GM23338 (cell line): ENCODE results near the gene PCDHGA9. TPM values are rescaled to one million over a fixed set of nuclear protein-coding genes. Genes with fewer than 3 reads are reported as not detected.

Source experiments
- ATAC-seq: fragments of 200-7000 bp; cut with Tn5 transposase; 3 replicates; pipeline ENCODE4 v1.9.1; 2020
- DNase-seq: peaks from one replicate; pipeline ENCODE4 v3.0.0-alpha.2; 2015; ENCODE audit warnings: low spot score
- H2AFZ ChIP-seq: fragments of 200-600 bp; sonication (generic); 2 replicates; pipeline ENCODE4 v1.8.0; 2016; ENCODE audit warnings: antibody characterized with exemption, mild to moderate bottlenecking, moderate library complexity
- H3F3A ChIP-seq: fragments of 200-600 bp; sonication (generic); replicated peaks from 2 replicates; pipeline ENCODE4 v1.8.0; 2017; ENCODE audit warnings: antibody characterized with exemption, mixed run types, low read depth
- H3K27ac ChIP-seq: fragments of 200-600 bp; sonication (generic); 2 replicates; pipeline ENCODE4 v1.6.1; 2016; ENCODE audit warnings: low read depth
- H3K27me3 ChIP-seq: fragments of 200-600 bp; sonication (generic); 2 replicates; pipeline ENCODE4 v1.8.0; 2016; ENCODE audit warnings: mild to moderate bottlenecking, mixed run types, moderate library complexity; ENCODE audit not compliant: insufficient read depth
- H3K36me3 ChIP-seq: fragments of 200-600 bp; sonication (generic); 2 replicates; pipeline ENCODE4 v1.8.0; 2016; ENCODE audit warnings: mild to moderate bottlenecking; ENCODE audit not compliant: insufficient read depth
- H3K4me1 ChIP-seq: fragments of 200-600 bp; sonication (generic); 2 replicates; pipeline ENCODE4 v1.8.0; 2016; ENCODE audit warnings: mild to moderate bottlenecking, moderate library complexity; ENCODE audit not compliant: insufficient read depth
- H3K4me2 ChIP-seq: fragments of 200-600 bp; sonication (generic); 2 replicates; pipeline ENCODE4 v1.7.1; 2017; ENCODE audit warnings: mixed run types
- H3K4me3 ChIP-seq: fragments of 200-600 bp; sonication (generic); 2 replicates; pipeline ENCODE4 v1.6.1; 2016; ENCODE audit warnings: mixed run types
- H3K79me2 ChIP-seq: fragments of 200-600 bp; sonication (generic); replicated peaks from 2 replicates; pipeline ENCODE4 v1.8.0; 2017; ENCODE audit warnings: mild to moderate bottlenecking; ENCODE audit not compliant: insufficient read depth
- H3K9me2 ChIP-seq: fragments of 200-600 bp; sonication (generic); 2 replicates; pipeline ENCODE4 v1.8.0; 2017; ENCODE audit not compliant: insufficient read depth
- H4K20me1 ChIP-seq: fragments of 200-600 bp; sonication (generic); replicated peaks from 2 replicates; pipeline ENCODE4 v1.8.0; 2017; ENCODE audit warnings: mild to moderate bottlenecking; ENCODE audit not compliant: insufficient read depth
- H3K27ac Mint-ChIP-seq: 2 replicates; pipeline ENCODE4 v1.8.0; 2020; ENCODE audit warnings: inconsistent platforms, mild to moderate bottlenecking, moderate library complexity, mixed read lengths
- H3K27me3 Mint-ChIP-seq: 3 replicates; pipeline ENCODE4 v1.8.0; 2022; ENCODE audit warnings: low read depth, mild to moderate bottlenecking, moderate library complexity, mixed read lengths, inconsistent platforms; ENCODE audit not compliant: insufficient read depth, poor library complexity
- H3K36me3 Mint-ChIP-seq: 3 replicates; pipeline ENCODE4 v1.8.0; 2021; ENCODE audit warnings: low read depth, mild to moderate bottlenecking, inconsistent platforms, moderate library complexity, mixed read lengths
- H3K4me1 Mint-ChIP-seq: 3 replicates; pipeline ENCODE4 v1.8.0; 2020; ENCODE audit warnings: mild to moderate bottlenecking, inconsistent platforms, mixed read lengths
- H3K4me3 Mint-ChIP-seq: 3 replicates; pipeline ENCODE4 v1.8.0; 2021; ENCODE audit warnings: moderate library complexity, mild to moderate bottlenecking, inconsistent platforms, mixed read lengths
- H3K9me3 Mint-ChIP-seq: 3 replicates; pipeline ENCODE4 v1.8.0; 2020; ENCODE audit warnings: moderate library complexity, mild to moderate bottlenecking, inconsistent platforms, mixed read lengths
- EZH2 ChIP-seq: fragments of 200-600 bp; sonication (generic); IDR thresholded peaks from one replicate; pipeline ENCODE4 v1.8.0; 2017; ENCODE audit warnings: antibody characterized with exemption, mild to moderate bottlenecking, low read depth; ENCODE audit not compliant: unreplicated experiment
- EZH2phosphoT487 ChIP-seq: fragments of 200-600 bp; sonication (generic); IDR thresholded peaks from one replicate; pipeline ENCODE4 v1.8.1; 2018; ENCODE audit warnings: antibody characterized with exemption; ENCODE audit not compliant: unreplicated experiment
- JUNB ChIP-seq: IDR thresholded peaks from one replicate; pipeline ENCODE4 v1.6.1; 2016; ENCODE audit warnings: antibody characterized with exemption; ENCODE audit not compliant: unreplicated experiment
- NANOG ChIP-seq: IDR thresholded peaks from 2 replicates; pipeline ENCODE4 v1.6.1; 2016; ENCODE audit warnings: antibody characterized with exemption, borderline replicate concordance
- POLR2AphosphoS5 ChIP-seq: IDR thresholded peaks from 2 replicates; pipeline ENCODE4 v1.6.1; 2016; ENCODE audit warnings: antibody characterized with exemption, low read depth
- STAT1 ChIP-seq: IDR thresholded peaks from one replicate; pipeline ENCODE4 v1.6.1; 2016; ENCODE audit warnings: antibody characterized with exemption; ENCODE audit not compliant: unreplicated experiment
- polyA plus RNA-seq: library from polyadenylated mRNA; unstranded; fragments of >200 nt; fragmentation: Nextera tagmentation; extraction: Ambion mirVana; gene quantifications from 2 replicates; pipeline ENCODE4 v1.2.1, GENCODE V29; 2016
- total RNA-seq: library from RNA; depleted of rRNA; stranded (reverse); fragments of >200 nt; shearing (Covaris generic); gene quantifications from 2 replicates; pipeline ENCODE4 v1.2.3, GENCODE V29; 2014
- TF ChIP-seq, protein P1 (sequence below), 2 experiments: fragments of 200-600 bp in 1 of 2; sonication (generic) in 1 of 2; conservative IDR thresholded peaks; 2 replicates each; pipeline versions ENCODE4 v1.5.1 to v1.6.1; 2016 to 2017; ENCODE audit warnings: antibody characterized with exemption in 2 of 2, low read depth in 2 of 2, mild to moderate bottlenecking in 2 of 2, moderate library complexity in 1 of 2
- TF ChIP-seq, protein P2 (sequence below): IDR thresholded peaks from one replicate; pipeline ENCODE4 v1.6.1; 2018; ENCODE audit warnings: antibody characterized with exemption; ENCODE audit not compliant: unreplicated experiment

PCDHGA9 gene
- total and polyA plus RNA-seq, 2 experiments from 2014 or later: 0.50 to 5.5 TPM

DNA sequence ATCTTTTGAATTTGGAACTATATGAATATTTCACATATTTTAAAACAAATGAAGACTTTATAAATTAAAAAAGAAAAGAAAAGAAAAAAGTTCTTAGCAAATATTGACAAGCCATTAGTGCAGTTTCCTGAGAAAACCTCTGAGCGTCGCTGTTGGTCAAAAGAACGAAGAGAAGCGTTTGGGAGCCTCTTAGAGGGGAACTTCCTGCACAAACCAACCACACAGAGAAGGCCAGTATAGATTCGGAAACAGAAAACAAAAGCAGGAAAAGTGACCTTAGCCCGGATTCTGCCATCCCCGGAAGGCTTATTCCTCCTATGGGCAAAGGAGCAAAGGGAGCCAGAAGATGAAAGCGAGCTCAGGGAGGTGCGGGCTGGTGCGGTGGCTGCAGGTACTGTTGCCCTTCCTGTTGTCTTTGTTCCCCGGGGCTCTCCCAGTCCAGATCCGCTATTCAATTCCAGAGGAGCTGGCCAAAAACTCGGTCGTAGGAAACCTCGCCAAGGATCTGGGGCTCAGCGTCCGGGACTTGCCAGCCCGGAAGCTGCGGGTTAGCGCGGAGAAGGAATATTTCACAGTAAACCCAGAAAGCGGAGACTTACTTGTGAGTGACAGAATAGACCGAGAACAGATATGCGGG, 42.7 kb upstream of the PCDHGA9 start, which contains the start of gene PCDHGB2:
Gene PCDHGB2, plus strand, starts transcription at position 205 of the 637 bp plus-strand sequence. Its CDS starts 142 bp downstream, at position 347.
- H3K4me3 Mint-ChIP-seq: peak within 1 kb of the TSS; percentile 55
- no peaks in the 10 kb centered on the region for H3K79me2 ChIP-seq
- H4K20me1 ChIP-seq: no peaks in the 10 kb centered on the region
- ATAC-seq: peak; percentile 76
- no peaks in the 10 kb centered on the region for H3K9me2 ChIP-seq
- peaks cover under 1% of the 10 kb centered on the region; the same call in 1 of the 2 replicates for H3K36me3 ChIP-seq
- peaks cover 17% of the 10 kb centered on the region; the same call in 1 of the 2 replicates for H3K4me1 ChIP-seq
- H3F3A ChIP-seq: 0 out of 2 replicates have a peak, but pooled peaks cover 3% of the 10 kb centered on the region
- peak within 1 kb of the TSS; percentile 18; the same call in 1 of the 2 replicates for H3K4me3 ChIP-seq
- peaks cover 73% of the 10 kb centered on the region for H3K36me3 Mint-ChIP-seq
- H2AFZ ChIP-seq: peak within 1 kb of the TSS; percentile 40; the same call in 1 of the 2 replicates
- peak within 1 kb of the TSS; percentile 37; the same call in 1 of the 2 replicates for H3K4me2 ChIP-seq
- TF ChIP-seq, protein P1, sequence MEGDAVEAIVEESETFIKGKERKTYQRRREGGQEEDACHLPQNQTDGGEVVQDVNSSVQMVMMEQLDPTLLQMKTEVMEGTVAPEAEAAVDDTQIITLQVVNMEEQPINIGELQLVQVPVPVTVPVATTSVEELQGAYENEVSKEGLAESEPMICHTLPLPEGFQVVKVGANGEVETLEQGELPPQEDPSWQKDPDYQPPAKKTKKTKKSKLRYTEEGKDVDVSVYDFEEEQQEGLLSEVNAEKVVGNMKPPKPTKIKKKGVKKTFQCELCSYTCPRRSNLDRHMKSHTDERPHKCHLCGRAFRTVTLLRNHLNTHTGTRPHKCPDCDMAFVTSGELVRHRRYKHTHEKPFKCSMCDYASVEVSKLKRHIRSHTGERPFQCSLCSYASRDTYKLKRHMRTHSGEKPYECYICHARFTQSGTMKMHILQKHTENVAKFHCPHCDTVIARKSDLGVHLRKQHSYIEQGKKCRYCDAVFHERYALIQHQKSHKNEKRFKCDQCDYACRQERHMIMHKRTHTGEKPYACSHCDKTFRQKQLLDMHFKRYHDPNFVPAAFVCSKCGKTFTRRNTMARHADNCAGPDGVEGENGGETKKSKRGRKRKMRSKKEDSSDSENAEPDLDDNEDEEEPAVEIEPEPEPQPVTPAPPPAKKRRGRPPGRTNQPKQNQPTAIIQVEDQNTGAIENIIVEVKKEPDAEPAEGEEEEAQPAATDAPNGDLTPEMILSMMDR (conservative IDR thresholded peaks at IDR 0.05; ENCODE audit: low read depth in 2 of 2): peak; percentile 80
- TF ChIP-seq NANOG: no peak
- H3K27me3 Mint-ChIP-seq: peaks cover 11% of the 10 kb centered on the region
- peak within 1 kb of the TSS; percentile 50 for H3K27ac Mint-ChIP-seq
- peak; percentile 88 for DNase-seq
- peaks cover 73% of the 10 kb centered on the region for H3K9me3 Mint-ChIP-seq
- no peak within 1 kb of the TSS for H3K27ac ChIP-seq
- no peaks in the 10 kb centered on the region for H3K27me3 ChIP-seq
- H3K4me1 Mint-ChIP-seq: peaks cover 14% of the 10 kb centered on the region

- no peaks in the 10 kb centered on the region for H3K27me3 ChIP-seq
- ATAC-seq (no peak), DNase-seq (no peak)
- no peaks in the 10 kb centered on the region for H4K20me1 ChIP-seq
- 0 out of 2 replicates have a peak, but pooled peaks cover 3% of the 10 kb centered on the region for H3F3A ChIP-seq
- H2AFZ ChIP-seq: no peak overlapping the region
- Mint-ChIP-seq H3K9me3 (peaks cover 73% of the 10 kb centered on the region), H3K4me3 (no peak overlapping the region), H3K36me3 (peaks cover 73% of the 10 kb centered on the region), H3K27me3 (peaks cover 13% of the 10 kb centered on the region), H3K4me1 (peaks cover 14% of the 10 kb centered on the region), H3K27ac (no peak overlapping the region)
- H3K79me2 ChIP-seq: no peaks in the 10 kb centered on the region
- peaks cover 4% of the 10 kb centered on the region; the same call in 1 of the 2 replicates for H3K36me3 ChIP-seq
- no peak overlapping the region for H3K4me2 ChIP-seq
- H3K27ac ChIP-seq: no peak overlapping the region
- H3K4me1 ChIP-seq: peaks cover 17% of the 10 kb centered on the region; the same call in 1 of the 2 replicates
- H3K9me2 ChIP-seq: no peaks in the 10 kb centered on the region
- TF ChIP-seq EZH2phosphoT487: no peak
- TF ChIP-seq, protein P1 (conservative IDR thresholded peaks at IDR 0.05; ENCODE audit: low read depth in 2 of 2): no peak
- no peak for TF ChIP-seq POLR2AphosphoS5
- no peak for TF ChIP-seq STAT1
- TF ChIP-seq, protein P2, sequence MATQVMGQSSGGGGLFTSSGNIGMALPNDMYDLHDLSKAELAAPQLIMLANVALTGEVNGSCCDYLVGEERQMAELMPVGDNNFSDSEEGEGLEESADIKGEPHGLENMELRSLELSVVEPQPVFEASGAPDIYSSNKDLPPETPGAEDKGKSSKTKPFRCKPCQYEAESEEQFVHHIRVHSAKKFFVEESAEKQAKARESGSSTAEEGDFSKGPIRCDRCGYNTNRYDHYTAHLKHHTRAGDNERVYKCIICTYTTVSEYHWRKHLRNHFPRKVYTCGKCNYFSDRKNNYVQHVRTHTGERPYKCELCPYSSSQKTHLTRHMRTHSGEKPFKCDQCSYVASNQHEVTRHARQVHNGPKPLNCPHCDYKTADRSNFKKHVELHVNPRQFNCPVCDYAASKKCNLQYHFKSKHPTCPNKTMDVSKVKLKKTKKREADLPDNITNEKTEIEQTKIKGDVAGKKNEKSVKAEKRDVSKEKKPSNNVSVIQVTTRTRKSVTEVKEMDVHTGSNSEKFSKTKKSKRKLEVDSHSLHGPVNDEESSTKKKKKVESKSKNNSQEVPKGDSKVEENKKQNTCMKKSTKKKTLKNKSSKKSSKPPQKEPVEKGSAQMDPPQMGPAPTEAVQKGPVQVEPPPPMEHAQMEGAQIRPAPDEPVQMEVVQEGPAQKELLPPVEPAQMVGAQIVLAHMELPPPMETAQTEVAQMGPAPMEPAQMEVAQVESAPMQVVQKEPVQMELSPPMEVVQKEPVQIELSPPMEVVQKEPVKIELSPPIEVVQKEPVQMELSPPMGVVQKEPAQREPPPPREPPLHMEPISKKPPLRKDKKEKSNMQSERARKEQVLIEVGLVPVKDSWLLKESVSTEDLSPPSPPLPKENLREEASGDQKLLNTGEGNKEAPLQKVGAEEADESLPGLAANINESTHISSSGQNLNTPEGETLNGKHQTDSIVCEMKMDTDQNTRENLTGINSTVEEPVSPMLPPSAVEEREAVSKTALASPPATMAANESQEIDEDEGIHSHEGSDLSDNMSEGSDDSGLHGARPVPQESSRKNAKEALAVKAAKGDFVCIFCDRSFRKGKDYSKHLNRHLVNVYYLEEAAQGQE: no peak
- TF ChIP-seq JUNB: no peak
- TF ChIP-seq EZH2: no peak
- no peak overlapping the region for H3K4me3 ChIP-seq
These were observed 41.9 kb upstream of the PCDHGA9 start for GRCh38 chr5:141360685-141361084.
